C4-2B (cell line): ENCODE measurements around the gene ZNF582.

Source experiments
- CTCF ChIP-seq: fragments of 450-650 bp; conservative IDR thresholded peaks from 2 replicates; pipeline ENCODE4 v1.5.1; 2017; ENCODE audit warnings: mild to moderate bottlenecking
- ZFX ChIP-seq: fragments of 450-650 bp; IDR thresholded peaks from 2 replicates; pipeline ENCODE4 v1.6.1; 2017

GRCh38 chr19:56356944-56357343 is 36.4 kb downstream of the ZNF582 start:
- no peak for TF ChIP-seq CTCF
- no peak for TF ChIP-seq ZFX
